Breast epithelium (tissue), 4 donors: ENCODE results near the gene CMA1. TPM values are rescaled to one million over a fixed set of nuclear protein-coding genes. Genes with fewer than 3 reads are reported as not detected.
"Not testable (repeated sequence)": the region's sequence is repeated elsewhere in the genome, so short reads cannot be mapped to it uniquely, and the experiment has no call there.

Source experiments
- DNase-seq, 2 donors: peaks; one replicate each; pipeline ENCODE4 v3.0.0-alpha.2; 2019; ENCODE audit warnings: low spot score in 2 of 2
- H3K27ac ChIP-seq, 2 donors: fragments of 200-600 bp; sonication (generic) in 1 of 2; one replicate each; pipeline ENCODE4 v1.5.1; 2016 to 2019; ENCODE audit warnings: mild to moderate bottlenecking in 1 of 2
- H3K27me3 ChIP-seq, 2 donors: fragments of 200-600 bp; sonication (generic) in 1 of 2; one replicate each; pipeline versions ENCODE4 v1.5.1 to v1.6.0; 2017 to 2019; ENCODE audit warnings: control low read depth in 1 of 2, mild to moderate bottlenecking in 1 of 2
- H3K36me3 ChIP-seq: fragments of 200-600 bp; one replicate; pipeline ENCODE4 v1.5.1; 2019
- H3K4me1 ChIP-seq, 2 donors: fragments of 200-600 bp; sonication (generic); one replicate each; pipeline ENCODE4 v1.5.1; 2016 to 2019; ENCODE audit warnings: control low read depth in 1 of 2
- H3K4me3 ChIP-seq, 3 donors: fragments of 200-600 bp; sonication (generic); 1 replicate in 2 of 3; 2 replicates in 1 of 3; pipeline ENCODE4 v1.5.1; 2016 to 2019; ENCODE audit warnings: mild to moderate bottlenecking in 3 of 3, moderate library complexity in 2 of 3
- H3K9me3 ChIP-seq, 2 donors: fragments of 200-600 bp; sonication (generic) in 1 of 2; one replicate each; pipeline ENCODE4 v1.5.1; 2016 to 2019; ENCODE audit warnings: control low read depth in 1 of 2
- CTCF ChIP-seq, 3 donors: fragments of 450-650 bp; IDR thresholded peaks; one replicate each; pipeline ENCODE4 v1.5.1; 2016 to 2017; ENCODE audit warnings: antibody characterized with exemption in 3 of 3, mild to moderate bottlenecking in 3 of 3, moderate library complexity in 3 of 3
- POLR2A ChIP-seq: fragments of 450-650 bp; IDR thresholded peaks from one replicate; pipeline ENCODE4 v1.6.1; 2016; ENCODE audit warnings: antibody characterized with exemption, mild to moderate bottlenecking, moderate library complexity
- POLR2AphosphoS5 ChIP-seq, 3 donors: sonication (generic); formaldehyde crosslinking; IDR thresholded peaks; one replicate each; pipeline ENCODE4 v1.6.1; 2017; ENCODE audit warnings: antibody characterized with exemption in 3 of 3
- intact Hi-C: fragments of 100-400 bp; cut with DNase I; formaldehyde crosslinking; loops from one replicate; pipeline ENCODE4 v1.15.1; 2023; ENCODE audit warnings: low total_unique reads
- total RNA-seq, 3 donors: library from RNA; depleted of rRNA; stranded (reverse); fragments of >200 nt; gene quantifications; one replicate each; pipeline ENCODE4 v1.1.0, GENCODE V29; 2016

Gene CMA1
- total RNA-seq, 3 donors from 2014 or later: 0.66 to 7.2 TPM; not detected in 1

GRCh38 chr14:24534286-24534685 is 26.2 kb upstream of the CMA1 start:
- no peaks in the 10 kb centered on the region for H3K9me3 ChIP-seq
- DNase-seq: no peak
- H3K36me3 ChIP-seq: no peaks in the 10 kb centered on the region
- intact Hi-C loops: no loop called here
- H3K4me3 ChIP-seq: no peak overlapping the region
- no peak for TF ChIP-seq POLR2A
- no peak for TF ChIP-seq POLR2AphosphoS5 (IDR thresholded peaks at IDR 0.05)
- TF ChIP-seq CTCF (IDR thresholded peaks at IDR 0.05): no peak
- H3K4me1 ChIP-seq: no peaks in the 10 kb centered on the region
- H3K27me3 ChIP-seq: no peaks in the 10 kb centered on the region
- H3K27ac ChIP-seq: no peak overlapping the region

GRCh38 chr14:24525877-24526620 is 18.0 kb upstream of the CMA1 start:
- H3K4me3 ChIP-seq, DNase-seq, H3K27ac ChIP-seq, intact Hi-C loops, H3K4me1 ChIP-seq, H3K36me3 ChIP-seq, H3K9me3 ChIP-seq, H3K27me3 ChIP-seq: not testable (repeated sequence)

- intact Hi-C loops: no loop called here
- no peaks in the 10 kb centered on the region for H3K36me3 ChIP-seq
- no peak for DNase-seq
- no peaks in the 10 kb centered on the region for H3K4me1 ChIP-seq
- TF ChIP-seq POLR2AphosphoS5 (IDR thresholded peaks at IDR 0.05) (no peak), POLR2A (no peak), CTCF (IDR thresholded peaks at IDR 0.05) (no peak)
- H3K4me3 ChIP-seq: no peak overlapping the region
- no peaks in the 10 kb centered on the region for H3K9me3 ChIP-seq
- H3K27me3 ChIP-seq: no peaks in the 10 kb centered on the region
- H3K27ac ChIP-seq: no peak overlapping the region
Measured at GRCh38 chr14:24518851-24519250, 10.8 kb upstream of the CMA1 start.

GRCh38 chr14:24514209-24514608 is 6.1 kb upstream of the CMA1 start:
- DNase-seq: no peak

GRCh38 chr14:24513009-24513408 is 4.9 kb upstream of the CMA1 start:
- H3K4me3 ChIP-seq: no peak overlapping the region
- no peaks in the 10 kb centered on the region for H3K9me3 ChIP-seq
- TF ChIP-seq POLR2AphosphoS5 (IDR thresholded peaks at IDR 0.05) (no peak), CTCF (IDR thresholded peaks at IDR 0.05) (no peak), POLR2A (no peak)
- H3K4me1 ChIP-seq: no peaks in the 10 kb centered on the region
- intact Hi-C loops: no loop called here
- H3K36me3 ChIP-seq: no peaks in the 10 kb centered on the region
- no peak overlapping the region for H3K27ac ChIP-seq
- no peaks in the 10 kb centered on the region for H3K27me3 ChIP-seq
- DNase-seq: no peak

More at GRCh38 chr14:24514209-24514608, 6.1 kb upstream of the CMA1 start:
- intact Hi-C loops: loop anchor here (2.0 kb wide), 1 partner anchor 67 kb away; no protein-coding TSS in a partner anchor
- Histone ChIP-seq H3K27me3 (no peaks in the 10 kb centered on the region), H3K4me1 (no peaks in the 10 kb centered on the region), H3K4me3 (no peak overlapping the region), H3K9me3 (no peaks in the 10 kb centered on the region), H3K36me3 (no peaks in the 10 kb centered on the region), H3K27ac (no peak overlapping the region)
- TF ChIP-seq CTCF (IDR thresholded peaks at IDR 0.05) (no peak), POLR2A (no peak), POLR2AphosphoS5 (IDR thresholded peaks at IDR 0.05) (no peak)
